Ovary (tissue), 3 donors: ENCODE data around the gene PADI2.

Experiments
- POLR2A ChIP-seq: fragments of 450-650 bp; IDR thresholded peaks from one replicate; pipeline ENCODE4 v1.6.1; 2017; ENCODE audit warnings: antibody characterized with exemption, mild to moderate bottlenecking, moderate library complexity
- TF ChIP-seq, protein P1 (sequence below), 3 donors: fragments of 450-650 bp in 2 of 3; fragments of 200-600 bp in 1 of 3; IDR thresholded peaks; one replicate each; pipeline versions ENCODE4 v1.5.1 to v1.8.0; 2016 to 2022; ENCODE audit warnings: antibody characterized with exemption in 3 of 3, mild to moderate bottlenecking in 1 of 3
- donor health status: DM: no; HTN: no; CAD: no.

DNA sequence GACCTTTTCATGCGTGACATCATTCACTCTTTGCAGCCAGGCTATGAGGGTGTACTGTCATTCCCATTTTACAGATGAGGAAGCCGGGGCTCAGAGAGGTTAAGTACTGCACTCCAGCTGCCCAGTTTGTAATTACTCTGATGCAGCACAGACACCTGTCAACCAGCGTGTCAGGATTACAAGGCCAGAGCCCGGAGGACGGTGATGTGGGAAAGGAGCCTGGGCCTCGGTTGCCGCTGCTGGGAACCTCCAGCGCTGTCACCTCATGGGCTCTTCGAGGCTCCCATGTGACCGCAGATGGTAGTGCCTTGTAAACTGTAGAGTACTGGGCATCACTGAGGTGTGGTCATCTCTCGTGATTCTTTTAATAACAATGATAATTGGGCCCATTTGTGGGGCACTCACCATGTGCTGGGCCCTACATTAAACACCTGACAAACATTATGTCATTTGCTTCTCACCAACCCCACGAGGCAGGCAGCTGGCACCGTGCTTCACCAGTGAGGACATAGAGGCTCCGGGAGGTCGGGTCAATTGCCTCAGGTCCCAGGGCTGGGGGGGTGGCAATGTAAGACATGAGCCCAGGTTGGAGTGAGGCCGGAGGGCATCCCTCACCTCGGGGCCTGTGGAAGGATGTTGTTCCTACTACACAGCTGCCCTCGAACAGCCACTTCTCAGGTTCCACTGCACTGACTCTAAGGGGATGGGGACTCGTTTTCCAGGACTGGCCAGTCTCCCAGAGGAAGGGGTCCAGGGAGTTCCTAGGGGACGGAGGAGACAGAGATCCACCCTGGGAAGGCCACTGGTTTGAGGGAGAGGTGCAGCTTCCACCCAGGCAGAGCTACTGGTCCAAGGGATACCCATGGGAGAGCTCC is 42.9 kb upstream of the PADI2 start:
- TF ChIP-seq, protein P1, sequence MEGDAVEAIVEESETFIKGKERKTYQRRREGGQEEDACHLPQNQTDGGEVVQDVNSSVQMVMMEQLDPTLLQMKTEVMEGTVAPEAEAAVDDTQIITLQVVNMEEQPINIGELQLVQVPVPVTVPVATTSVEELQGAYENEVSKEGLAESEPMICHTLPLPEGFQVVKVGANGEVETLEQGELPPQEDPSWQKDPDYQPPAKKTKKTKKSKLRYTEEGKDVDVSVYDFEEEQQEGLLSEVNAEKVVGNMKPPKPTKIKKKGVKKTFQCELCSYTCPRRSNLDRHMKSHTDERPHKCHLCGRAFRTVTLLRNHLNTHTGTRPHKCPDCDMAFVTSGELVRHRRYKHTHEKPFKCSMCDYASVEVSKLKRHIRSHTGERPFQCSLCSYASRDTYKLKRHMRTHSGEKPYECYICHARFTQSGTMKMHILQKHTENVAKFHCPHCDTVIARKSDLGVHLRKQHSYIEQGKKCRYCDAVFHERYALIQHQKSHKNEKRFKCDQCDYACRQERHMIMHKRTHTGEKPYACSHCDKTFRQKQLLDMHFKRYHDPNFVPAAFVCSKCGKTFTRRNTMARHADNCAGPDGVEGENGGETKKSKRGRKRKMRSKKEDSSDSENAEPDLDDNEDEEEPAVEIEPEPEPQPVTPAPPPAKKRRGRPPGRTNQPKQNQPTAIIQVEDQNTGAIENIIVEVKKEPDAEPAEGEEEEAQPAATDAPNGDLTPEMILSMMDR (IDR thresholded peaks at IDR 0.05), result no peak
- TF ChIP-seq POLR2A, result no peak
